Mammary epithelial cell (primary cell): ENCODE data around the gene CTTNBP2.

Experiments
- EZH2 ChIP-seq: IDR thresholded peaks from 2 replicates; pipeline ENCODE4 v1.6.1; 2012; ENCODE audit warnings: low read length, inconsistent platforms, borderline replicate concordance
- TF ChIP-seq, protein P1 (sequence below), 2 donors: IDR thresholded peaks in 1 of 2; conservative IDR thresholded peaks in 1 of 2; 2 replicates each; pipeline ENCODE4 v1.5.1; 2011 to 2012; ENCODE audit warnings: inconsistent platforms in 2 of 2, low read length in 2 of 2, mild to moderate bottlenecking in 2 of 2, control low read depth in 1 of 2, low read depth in 1 of 2; ENCODE audit not compliant: insufficient read depth in 1 of 2; ENCODE audit errors: extremely low read depth in 1 of 2

GRCh38 chr7:117809958-117810357 lies 63.3 kb downstream of the CTTNBP2 start:
- no peak for TF ChIP-seq EZH2
- TF ChIP-seq, protein P1, sequence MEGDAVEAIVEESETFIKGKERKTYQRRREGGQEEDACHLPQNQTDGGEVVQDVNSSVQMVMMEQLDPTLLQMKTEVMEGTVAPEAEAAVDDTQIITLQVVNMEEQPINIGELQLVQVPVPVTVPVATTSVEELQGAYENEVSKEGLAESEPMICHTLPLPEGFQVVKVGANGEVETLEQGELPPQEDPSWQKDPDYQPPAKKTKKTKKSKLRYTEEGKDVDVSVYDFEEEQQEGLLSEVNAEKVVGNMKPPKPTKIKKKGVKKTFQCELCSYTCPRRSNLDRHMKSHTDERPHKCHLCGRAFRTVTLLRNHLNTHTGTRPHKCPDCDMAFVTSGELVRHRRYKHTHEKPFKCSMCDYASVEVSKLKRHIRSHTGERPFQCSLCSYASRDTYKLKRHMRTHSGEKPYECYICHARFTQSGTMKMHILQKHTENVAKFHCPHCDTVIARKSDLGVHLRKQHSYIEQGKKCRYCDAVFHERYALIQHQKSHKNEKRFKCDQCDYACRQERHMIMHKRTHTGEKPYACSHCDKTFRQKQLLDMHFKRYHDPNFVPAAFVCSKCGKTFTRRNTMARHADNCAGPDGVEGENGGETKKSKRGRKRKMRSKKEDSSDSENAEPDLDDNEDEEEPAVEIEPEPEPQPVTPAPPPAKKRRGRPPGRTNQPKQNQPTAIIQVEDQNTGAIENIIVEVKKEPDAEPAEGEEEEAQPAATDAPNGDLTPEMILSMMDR (conservative IDR thresholded peaks at IDR 0.05 in 1 of 2, IDR thresholded peaks at IDR 0.05 in 1 of 2; ENCODE audit: extremely low read depth in 1 of 2, insufficient read depth in 1 of 2, low read depth in 1 of 2, low read length in 2 of 2), result no peak
